Stimulated activated CD8-positive, alpha-beta memory T cell treated with anti-CD3 and anti-CD28 coated beads, Interleukin-4, amount 100 ng/mL, for 24 hours (primary cell): ENCODE measurements around the gene CCDC85C.
A peak's percentile ranks its signal among the peaks of the same experiment; 100 is the strongest.

Experiments used
- DNase-seq: peaks from one replicate; pipeline ENCODE4 v3.0.0-alpha.2; 2020; ENCODE audit warnings: low read depth

Gene CCDC85C

DNA sequence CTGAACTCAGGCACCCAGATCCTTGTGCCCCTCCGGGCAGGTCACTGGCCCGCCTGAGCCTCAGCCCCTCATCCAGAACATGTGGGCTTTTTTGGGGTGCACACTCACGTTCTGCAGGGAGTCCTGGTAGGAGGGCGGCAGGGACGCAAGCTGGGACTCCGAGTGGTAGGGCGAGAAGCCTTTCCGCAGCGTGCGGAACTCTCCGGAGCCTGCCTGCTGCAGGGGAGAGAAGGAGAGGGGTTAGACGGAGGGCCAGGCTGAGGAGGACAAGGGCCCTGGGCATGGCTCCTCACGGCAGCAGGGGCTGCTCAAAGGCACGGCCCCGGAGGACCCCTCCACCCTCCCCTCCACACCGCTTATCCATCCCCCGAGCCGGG lies 82.0 kb downstream of the CCDC85C start:
- DNase-seq, result no peak

DNA sequence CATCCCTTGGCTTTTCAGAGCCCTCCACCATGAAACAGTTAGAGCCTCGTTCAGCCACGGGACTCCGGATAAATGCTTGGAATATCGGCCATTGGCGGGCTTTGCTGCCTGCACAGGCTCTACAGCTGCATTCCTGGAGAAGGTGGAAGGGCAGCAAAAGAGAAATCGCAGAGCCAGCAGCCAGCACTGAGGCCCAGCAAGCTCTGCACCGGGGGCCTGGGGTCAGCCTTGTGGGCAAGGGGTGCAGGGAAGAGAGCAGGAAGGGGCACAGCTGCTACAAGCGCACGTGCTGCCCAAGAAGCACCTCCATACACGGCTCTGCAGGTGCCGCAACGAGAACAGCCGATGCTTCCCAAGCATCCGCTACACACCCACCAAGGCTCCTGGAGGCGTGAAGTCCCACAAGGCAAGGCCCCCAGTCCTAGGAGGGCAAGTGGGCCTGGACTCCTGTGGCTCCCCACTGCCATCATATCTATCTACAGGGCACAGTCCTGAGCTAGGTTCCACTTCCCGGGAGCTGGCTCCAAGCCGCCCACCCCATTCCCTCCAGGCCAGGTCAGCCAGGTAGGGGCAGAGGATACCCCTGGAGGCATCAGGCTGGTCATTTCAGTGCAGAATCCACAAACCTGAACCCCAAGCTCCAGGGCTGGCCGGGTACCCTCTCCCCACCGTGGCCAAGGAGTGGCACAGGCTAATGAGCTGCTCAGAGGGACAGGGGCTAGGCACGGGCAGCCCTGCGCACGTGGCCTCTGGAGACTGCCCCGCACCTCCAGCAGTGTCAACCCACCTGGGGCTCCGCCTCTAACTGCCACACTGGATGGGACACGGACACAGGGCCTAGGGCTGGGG lies 82.6 kb downstream of the CCDC85C start:
- DNase-seq, result no peak

DNA sequence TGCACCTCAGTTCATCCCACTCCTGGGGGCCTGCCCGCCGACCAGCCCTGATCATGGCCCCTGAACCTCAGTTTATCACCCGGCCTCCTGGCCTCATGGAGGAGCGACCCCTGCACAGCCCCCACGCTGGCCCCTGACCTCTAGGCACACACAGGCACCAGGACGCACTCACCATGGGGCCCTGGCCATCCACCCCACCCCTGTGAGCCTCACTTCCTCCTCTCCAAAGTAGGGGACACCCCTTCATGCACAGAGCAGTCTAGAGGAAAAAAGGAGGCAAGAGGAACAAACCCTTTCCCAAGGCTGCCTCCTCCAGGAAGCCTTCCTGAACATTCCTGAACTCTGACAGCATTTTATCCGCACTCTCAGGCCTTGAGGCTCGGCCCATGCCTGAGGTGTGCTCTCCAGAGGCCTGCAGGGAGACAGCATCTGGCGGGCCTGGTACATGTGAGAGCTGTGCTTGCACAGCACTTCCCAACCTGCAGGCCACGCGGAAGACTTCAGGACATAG lies 83.4 kb downstream of the CCDC85C start:
- DNase-seq, result no peak

DNA sequence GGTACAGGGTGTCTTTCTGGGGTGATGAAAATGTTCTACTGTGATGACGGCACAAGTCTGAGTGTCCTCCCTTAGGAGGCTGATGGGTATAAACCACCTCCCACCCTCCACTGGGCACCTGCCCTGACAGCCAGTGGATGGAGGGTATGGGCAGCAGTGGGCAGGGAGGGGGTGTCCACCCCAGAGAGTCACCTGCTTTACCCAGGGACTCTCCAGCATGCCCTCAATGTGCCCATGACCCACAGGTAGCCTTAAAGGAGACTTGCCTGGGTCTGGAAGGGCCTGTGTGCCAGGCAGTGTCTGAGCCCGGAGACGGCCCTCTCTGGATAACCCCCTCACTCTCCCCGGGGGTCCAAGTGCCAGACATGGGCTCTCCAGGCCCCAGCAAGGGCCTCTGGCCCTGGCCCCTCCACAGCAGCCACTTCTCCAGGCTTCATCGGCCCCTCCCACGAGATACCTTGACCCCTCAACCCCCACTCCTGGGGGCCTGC lies 84.0 kb downstream of the CCDC85C start:
- DNase-seq, result no peak

DNA sequence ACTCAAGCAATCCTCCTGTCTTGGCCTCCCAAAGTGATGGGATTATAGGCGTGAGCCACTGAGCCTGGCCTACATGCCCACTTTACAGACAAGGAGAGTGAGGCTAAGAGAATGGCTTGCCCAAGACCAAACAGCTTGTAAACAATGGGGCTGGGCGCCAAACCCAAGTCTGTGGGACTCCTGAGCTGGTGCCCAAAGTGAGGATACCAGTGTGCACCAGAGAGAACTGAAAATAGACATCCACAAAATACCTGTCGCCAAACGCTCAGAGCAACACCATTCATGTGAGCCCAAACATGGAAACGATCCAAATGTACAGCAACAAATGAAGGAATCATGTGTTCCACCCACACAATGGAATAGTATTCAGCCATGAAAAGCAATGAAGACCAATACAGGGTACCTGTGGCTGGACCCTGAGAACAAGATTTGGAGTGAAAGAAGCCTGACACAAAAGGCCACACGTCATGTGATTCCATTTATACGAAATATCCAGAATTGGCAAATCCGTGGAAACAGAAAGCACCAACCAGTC lies 84.6 kb downstream of the CCDC85C start:
- DNase-seq, result no peak

DNA sequence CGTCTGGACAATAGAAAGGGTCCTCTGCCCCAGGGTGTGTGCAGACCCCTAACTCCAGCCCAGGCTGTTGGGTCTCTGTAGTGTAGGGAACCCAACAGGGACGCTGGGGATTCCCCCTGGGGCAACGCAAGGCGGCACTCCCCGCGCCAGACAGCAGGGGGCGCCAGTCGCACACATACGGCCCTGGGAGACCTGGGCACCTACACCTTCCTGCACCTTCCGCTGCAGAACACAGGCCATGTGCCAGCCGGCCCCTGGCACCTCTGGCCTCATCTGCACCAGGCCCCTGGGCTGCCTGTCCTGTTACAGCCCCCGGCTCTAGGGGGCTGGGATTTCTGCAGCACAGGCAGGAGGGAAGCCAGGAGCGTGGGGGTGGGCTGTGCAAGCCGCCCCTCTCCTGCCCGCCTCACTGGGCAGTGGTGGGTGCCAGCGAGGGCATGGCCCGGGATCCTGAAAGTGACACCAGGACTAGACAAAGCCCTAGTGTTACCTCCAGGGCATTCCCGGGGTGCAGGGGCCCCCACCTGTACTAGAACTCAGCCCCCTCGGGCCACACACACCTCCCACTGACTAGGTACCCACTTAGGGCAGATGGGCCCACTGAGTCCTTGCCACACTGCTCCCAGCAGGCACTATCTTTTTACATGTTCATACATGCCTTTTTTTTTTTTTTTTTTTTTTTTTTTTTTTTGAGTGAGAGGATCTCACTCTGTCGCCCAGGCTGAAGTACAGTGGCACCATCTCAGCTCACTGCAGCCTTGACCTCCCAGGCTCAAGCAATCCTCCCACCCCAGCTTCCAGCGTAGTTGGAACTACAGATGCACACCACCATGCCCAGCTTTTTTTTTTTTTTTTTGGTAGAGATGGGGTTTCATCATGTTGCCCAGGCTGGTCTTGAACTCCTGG lies 85.3 kb downstream of the CCDC85C start:
- DNase-seq, result peak; percentile 73

DNA sequence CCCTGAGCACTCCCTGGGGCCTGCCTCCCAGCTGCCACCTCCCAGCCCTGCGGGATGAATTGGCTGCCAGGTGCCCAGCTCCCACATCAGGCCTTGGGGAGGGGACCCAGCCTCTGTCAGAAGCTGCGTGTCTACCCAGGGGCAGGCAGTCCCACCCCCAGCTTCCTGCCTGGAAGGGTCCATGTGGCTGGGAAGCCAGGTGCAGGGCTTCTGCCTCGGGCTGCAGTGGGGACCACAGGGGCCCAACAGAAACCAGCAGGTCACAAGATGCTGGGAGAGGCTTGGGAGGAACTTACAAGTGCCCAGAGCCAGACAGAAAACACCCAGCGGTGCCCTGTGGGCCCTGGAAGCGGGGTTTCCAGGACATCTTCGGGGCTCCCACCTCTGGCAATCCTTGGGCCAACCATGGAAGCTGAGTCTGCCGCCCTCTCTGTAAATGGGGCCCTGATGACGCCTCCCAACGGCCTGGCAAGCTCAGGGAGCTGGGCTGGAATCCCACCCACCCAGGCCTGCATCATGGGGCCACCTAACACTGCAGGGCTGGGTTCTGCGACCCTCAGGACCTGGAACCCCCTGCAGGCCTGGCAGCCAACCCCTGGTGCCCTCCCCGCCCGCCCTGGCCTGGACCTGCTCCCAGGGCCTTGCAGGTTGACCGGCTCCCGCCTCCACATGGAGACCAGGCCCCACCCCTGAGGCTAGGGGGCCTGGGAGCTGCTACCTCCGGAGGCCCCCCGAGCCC lies 86.2 kb downstream of the CCDC85C start:
- DNase-seq, result no peak

DNA sequence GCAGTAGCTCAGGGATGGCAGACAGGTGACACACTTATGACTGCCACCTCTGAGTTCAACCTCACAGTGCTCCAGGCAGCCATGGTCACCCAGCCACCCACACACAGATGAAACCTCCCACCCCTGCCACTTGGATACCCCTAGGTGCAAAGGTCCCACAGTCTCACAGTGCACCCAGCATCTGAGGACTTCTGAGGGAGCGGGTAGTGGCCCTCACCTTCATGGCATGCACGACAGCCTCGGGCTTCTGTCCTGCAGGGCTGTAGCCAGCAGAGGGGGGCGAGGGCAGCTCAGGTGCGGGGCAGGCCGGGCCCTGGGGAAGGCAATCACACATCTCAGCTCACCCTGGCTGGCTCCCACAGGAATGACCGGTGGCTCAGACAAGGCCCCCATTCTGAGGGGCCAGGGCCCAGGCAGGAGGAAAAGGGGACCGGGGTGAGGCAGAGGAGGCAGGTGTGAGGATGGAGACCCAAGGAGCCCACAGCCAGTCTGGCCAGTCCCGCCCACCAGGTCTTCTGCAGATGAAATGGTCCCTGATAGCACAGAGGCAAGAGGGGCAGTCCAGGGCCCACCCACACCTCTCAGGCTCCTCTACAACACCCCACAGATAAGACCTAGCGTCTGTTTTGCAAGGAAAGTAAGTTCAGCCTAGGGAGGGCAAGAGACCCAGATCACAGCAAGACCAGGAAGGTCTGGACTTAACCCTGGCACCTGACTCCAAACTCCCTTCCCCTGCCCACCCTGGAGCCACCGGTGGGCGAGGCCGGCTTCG lies 87.0 kb downstream of the CCDC85C start:
- DNase-seq, result no peak

DNA sequence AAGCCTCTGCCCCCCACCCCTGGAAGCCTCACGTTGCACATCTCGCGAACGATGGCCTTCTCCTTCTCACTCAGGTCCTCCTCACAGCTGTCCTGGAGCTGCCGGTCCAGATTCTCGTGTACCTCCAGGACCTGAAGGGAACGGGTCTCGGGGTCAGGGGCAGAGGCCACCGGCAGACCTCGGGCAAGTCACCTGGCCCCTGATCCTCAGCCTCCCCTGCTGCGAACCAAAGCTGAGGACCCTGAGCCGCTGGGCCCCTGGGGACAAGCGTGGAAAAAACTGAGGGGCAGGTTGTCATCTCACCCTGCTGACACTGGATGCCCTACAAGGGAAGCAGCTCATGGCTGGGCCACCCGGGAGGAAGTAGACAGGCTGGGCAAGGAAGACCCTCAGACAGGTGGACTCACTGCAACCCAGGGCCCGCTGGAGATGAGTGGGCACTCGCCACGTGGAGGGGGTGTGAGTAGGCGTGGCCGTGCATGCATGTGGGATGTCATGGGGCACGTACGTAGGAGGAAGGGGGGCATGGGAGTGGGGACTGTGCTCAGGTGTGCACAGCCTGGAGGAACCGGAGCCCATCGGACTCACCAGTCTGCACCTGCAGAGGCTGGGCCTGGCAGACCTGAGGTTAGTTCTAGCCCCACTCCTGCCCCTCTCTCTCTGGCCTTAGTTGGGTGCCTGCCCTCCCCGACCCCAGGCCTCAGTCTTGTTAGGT lies 87.7 kb downstream of the CCDC85C start:
- no peak for DNase-seq

DNA sequence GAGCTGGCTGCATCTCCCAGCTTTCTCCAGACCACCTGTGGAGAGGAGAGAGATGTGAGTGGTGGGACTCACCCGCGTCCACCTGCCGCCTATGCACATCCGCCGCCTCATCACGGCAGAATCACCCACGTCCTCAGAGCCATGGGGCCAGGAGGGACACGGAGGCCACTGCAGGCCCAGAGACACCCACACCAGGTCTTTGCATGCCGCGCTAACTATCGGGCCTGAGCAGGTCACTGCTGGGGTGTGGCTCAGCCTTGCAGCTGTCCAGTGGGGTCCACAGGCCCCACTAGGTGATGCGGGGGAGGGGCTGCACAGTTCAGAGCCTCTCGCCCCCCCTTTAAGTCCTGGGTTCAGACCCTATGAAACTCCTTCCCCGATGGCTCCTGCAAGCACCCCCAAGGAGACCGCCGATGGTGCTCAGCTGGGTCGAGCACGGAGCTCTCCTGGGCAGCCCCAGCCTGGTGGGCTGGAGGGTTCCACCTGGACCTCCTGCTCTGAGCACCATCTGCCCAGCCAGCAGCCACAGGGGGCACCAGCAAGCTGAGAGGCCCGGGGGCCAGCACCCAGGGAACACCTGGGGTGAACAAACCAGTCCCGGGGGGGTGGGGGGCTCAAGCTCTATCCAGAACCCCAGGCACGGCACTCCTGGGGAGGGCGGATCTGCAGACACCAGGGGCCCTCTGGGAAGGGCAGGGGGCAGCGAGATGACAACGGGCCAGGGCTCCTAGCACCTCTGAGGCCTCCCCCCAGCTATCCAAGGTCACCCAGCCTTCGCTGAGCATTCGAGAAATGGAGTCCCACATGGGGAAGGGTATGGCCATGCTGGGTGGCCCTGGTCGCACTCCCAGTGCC lies 88.5 kb downstream of the CCDC85C start:
- no peak for DNase-seq

DNA sequence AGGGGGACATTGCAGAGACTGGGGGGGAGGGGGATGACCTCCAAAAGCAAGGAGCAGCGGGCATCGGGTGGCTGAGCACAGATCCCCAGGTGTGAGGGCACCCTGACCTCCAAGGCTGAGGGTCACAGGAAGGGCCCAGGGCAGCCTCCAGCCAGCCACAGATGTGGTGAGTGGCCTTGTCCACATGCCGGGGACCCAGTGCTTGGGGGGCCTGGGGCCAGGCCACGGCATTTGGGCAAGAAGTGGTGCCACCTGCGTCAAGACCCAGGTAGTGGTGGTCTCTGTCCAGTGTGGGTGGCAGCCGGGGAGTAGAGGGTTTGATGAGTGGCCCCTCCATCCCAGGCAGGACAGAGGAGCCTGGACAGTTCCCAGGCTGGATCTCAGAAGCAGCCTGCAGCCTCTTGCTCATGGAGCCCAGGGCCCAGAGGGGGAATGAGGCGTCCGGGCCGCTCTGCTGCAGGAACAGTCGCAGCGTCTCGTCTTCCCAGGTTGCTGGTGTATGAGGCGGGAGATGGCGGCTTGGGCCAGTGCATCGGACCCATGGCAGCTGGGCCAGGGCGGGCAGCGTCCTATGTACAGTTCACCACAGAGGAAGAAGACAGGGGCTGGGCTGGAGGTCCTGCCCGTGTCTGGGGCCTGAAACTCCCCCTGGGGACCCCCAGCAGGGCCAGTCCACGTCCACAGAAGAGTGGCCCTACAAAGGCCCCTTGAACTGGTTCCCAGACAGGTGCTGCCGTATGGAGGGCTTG lies 89.3 kb downstream of the CCDC85C start:
- DNase-seq, result no peak

DNA sequence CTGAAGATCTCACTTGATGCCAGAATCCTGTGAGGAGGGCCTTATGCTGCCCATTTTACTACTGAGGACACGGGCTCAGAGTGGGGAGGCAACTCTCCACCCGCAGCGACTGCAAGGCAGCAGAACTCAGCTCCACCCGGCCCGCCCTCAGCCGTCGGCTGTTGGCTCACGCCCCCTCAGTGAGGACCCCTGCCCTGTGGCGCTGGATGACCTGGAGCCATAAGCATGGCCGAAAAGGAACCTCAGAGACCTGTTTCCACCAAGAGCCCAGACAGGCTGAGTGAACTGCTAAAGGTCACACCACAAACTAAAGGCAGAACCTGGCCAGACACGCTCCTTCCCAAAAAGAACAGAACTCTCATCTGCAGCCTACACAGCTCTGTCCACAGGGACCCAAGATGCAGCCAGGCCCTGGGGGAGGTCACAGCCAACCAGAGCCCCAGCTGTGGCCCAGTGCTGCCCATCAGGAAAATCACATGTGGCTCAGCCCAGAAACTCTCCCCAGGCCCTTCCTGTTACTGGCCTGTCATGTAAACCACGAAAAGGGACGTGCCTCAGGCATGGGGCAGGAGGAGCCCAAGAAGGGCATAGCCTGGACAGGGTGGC lies 90.0 kb downstream of the CCDC85C start:
- no peak for DNase-seq

DNA sequence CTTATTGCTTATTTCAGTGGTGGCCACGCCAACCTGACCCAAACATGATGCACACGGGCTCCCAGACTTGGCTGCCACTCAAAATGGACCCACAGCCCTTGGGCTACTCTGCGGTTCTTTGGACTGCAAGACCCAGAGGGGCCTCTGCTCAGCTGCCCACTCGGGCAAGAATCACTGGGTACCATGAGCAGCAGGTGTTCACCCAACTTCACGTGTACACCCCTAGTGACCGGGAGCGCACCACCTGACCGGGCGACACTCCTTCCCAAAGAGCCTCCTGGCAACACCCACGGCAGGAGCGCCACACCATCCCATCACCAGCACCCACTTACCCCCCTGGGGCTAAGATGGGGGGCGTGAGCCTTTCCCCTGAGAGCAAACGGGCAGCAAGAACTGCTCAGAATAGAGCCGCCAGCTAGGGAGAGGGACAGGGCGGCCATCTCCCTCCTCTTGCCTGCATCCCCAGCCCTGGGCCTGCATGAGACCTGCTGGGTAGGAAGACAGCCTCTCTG lies 90.8 kb downstream of the CCDC85C start:
- DNase-seq, result no peak

DNA sequence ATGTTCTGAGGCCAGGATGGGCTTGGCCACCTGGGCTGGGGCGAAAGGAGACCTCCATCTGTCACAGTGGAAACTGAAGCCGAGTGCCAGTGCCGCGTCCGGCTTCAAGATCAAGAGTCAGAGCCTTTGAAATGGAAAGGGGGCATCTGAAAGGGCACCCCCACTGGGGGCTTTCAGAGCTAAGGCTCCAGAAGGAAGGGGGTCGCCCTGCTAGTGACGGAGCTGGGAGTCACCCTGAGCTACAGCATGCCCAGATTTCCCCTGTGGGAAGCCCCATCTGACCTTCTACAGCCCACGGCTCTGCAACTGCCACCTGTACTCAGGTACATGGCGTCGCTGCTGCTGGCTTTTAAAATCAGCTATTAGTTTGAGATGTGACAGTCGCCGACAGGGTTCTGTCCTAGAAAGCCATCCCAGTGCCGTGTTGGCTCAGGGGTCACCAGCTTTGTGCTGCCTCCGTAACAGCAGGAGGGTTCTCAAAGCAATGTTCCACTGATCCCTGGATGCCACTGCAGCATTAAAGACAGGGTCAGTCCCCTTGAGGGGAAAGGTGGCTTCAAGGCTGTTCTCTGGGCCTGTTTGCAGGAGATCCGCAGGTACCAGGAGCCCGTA lies 91.3 kb downstream of the CCDC85C start:
- DNase-seq, result no peak

DNA sequence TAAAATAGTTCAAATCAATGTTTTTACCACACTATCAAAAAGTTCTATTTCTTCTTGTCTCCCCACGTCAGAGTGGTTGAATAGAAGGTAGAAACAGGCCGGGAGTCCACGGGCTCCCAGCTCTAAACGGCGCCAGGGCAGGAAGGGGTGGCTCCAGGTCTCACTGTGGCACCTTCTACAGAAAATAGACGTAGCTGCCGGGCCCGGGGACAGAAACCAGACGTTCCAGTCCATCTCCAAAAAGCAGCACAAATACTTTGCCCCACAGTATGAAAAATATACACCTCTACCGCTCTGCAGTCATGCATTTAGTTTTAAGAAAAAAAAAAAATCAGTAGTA lies 91.9 kb downstream of the CCDC85C start:
- no peak for DNase-seq

DNA sequence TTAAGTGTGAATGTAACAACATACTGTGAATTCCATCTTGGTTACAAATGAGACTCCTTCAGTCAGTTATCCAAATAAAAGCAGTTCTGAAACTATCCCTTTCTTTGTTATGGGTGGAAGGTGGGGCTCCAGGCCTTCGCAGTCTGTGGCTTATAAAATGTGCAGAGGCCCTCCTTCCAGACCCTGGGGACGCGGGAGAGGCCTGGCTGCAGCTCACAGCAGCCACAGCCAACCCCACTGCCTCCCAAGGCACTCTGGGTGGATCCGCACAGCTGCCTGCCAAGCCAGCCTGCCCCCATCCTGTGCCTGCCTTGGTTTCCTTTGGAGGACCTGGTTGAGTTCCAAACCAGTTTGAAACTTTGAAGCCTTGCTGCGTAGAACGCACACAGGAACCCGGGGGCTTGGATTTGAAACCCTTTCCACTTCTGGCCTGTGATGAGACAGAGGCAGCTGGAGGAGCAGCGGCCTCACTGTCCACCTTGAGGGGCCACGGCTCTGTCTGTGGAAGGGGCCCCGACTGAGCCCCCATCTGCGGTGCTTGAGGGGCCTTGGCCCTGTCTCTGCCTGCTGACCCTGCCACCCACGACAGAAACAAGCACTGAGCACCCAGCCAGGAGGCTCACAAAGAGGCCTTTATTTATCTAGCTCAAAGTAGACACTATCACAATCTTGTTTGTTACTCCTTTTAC lies 92.4 kb downstream of the CCDC85C start:
- DNase-seq, result no peak

DNA sequence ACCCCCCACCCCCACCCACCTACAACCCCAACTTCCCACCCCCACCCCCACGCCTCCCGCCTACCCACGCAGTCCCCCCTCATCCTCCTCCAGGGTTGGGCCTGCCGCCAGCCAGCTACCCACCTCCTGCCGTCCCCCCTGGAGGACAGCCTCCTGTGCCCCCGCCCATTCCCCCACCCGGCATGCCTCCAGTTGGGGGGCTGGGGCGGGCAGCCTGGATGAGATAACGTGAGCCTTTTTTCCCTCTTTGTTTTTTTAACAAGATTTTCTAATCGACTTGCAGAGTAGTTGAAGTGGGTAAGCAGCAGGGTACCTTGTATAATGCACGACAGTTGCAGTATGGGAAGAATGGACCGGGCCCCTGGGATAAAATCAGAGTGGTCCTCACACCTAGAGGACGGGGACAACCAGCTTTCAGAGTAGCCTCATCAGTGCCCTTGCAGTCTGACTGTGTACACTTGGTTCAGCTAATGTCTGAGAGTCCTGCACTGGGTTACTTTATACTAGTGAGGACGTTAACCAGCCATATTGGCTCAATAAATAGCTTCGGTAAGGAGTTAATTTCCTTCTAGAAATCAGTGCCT lies 93.4 kb downstream of the CCDC85C start:
- no peak for DNase-seq
